SK-N-MC (cell line): ENCODE data around the gene PPP1R12B.
"Not testable (repeated sequence)": the region's sequence is repeated elsewhere in the genome, so short reads cannot be mapped to it uniquely, and the experiment has no call there.

Source experiments
- DNase-seq: peaks from one replicate; pipeline ENCODE4 v3.0.0-alpha.2; 2011; ENCODE audit warnings: low read depth, low spot score
- H3K27ac ChIP-seq: fragments of 200-600 bp; sonication (generic); 2 replicates; pipeline ENCODE4 v1.5.1; 2016; ENCODE audit warnings: mixed run types
- H3K36me3 ChIP-seq: fragments of 200-600 bp; sonication (generic); 2 replicates; pipeline ENCODE4 v1.6.1; 2017; ENCODE audit warnings: antibody characterized with exemption, low read length, mixed read lengths; ENCODE audit not compliant: insufficient read depth
- H3K4me3 ChIP-seq: fragments of 200-600 bp; sonication (generic); 2 replicates; pipeline ENCODE4 v1.5.1; 2016
- H3K9ac ChIP-seq: fragments of 200-600 bp; sonication (generic); 2 replicates; pipeline ENCODE4 v1.8.0; 2017; ENCODE audit warnings: mixed run types, mixed read lengths; ENCODE audit not compliant: insufficient read length
- H3K9me3 ChIP-seq: fragments of 200-600 bp; sonication (generic); 2 replicates; pipeline ENCODE4 v1.6.1; 2017; ENCODE audit warnings: low read depth, mild to moderate bottlenecking, antibody characterized with exemption, low read length, moderate library complexity, mixed read lengths
- EZH2 ChIP-seq: fragments of 200-600 bp; sonication (generic); IDR thresholded peaks from one replicate; pipeline ENCODE4 v1.6.1; 2017; ENCODE audit warnings: antibody characterized with exemption
- FOXP2 ChIP-seq: optimal IDR thresholded peaks from 2 replicates; pipeline ENCODE3; 2011; ENCODE audit warnings: mild to moderate bottlenecking, moderate library complexity; ENCODE audit not compliant: insufficient read depth; ENCODE audit errors: extremely low read length, control extremely low read depth
- POLR2AphosphoS5 ChIP-seq: IDR thresholded peaks from 2 replicates; pipeline ENCODE4 v1.6.1; 2012; ENCODE audit warnings: mild to moderate bottlenecking, low read depth, low read length, borderline replicate concordance

PPP1R12B gene

DNA sequence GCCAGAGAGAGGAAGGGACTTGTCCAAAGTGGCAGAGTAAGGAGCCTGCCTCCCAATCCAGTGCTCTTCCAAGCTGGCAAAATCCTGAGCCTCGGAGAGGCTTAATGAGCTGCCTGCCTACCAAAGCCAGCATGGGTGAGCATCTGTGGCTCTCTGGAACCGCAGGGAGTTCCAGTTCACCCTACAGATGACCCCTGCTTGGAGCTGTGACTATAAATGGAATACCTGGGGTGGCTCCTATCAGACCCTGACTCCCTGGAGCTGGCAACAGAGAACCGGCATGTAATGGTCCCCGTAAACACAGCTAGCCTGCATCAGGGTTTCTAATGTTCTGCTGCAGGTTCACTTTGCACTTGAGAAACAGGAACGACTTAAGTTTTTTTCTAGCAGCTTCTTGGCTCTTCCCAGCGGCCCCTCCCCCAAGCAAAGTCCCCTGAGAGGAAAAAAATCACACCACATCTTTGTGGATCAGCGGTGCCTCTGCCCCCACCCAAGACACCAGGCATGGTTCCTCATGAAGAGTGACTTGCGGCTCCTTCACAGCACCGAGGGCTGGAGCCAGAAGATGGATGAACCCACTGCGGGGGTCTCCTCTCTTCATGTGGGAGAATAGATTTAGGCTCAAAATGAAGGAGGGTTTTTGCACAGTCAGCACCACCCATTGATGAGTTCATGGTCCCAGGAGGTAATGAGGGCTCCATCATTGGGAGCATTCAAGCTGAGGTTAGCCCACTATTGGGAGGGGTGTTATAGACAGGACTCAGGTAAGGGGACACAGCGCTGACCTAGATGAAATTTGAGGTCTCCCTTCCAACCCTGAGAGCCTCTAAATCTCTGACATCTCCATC, 282.8 kb downstream of the PPP1R12B start:
- DNase-seq, result no peak
- H3K9me3 ChIP-seq, result no peaks in the 10 kb centered on the region
- H3K27ac ChIP-seq, result no peak overlapping the region
- H3K36me3 ChIP-seq, result no peaks in the 10 kb centered on the region
- no peak overlapping the region for H3K4me3 ChIP-seq
- no peak overlapping the region for H3K9ac ChIP-seq
- no peak for TF ChIP-seq FOXP2
- no peak for TF ChIP-seq POLR2AphosphoS5
- TF ChIP-seq EZH2, result no peak

- no peaks in the 10 kb centered on the region for H3K9me3 ChIP-seq
- TF ChIP-seq POLR2AphosphoS5 (no peak), FOXP2 (no peak), EZH2 (no peak)
- H3K36me3 ChIP-seq, result no peaks in the 10 kb centered on the region
- H3K27ac ChIP-seq, result no peak overlapping the region
- no peak for DNase-seq
- H3K4me3 ChIP-seq, result no peak overlapping the region
- H3K9ac ChIP-seq, result no peak overlapping the region
Measured at GRCh38 chr1:202632241-202632640, 283.7 kb downstream of the PPP1R12B start.

DNA sequence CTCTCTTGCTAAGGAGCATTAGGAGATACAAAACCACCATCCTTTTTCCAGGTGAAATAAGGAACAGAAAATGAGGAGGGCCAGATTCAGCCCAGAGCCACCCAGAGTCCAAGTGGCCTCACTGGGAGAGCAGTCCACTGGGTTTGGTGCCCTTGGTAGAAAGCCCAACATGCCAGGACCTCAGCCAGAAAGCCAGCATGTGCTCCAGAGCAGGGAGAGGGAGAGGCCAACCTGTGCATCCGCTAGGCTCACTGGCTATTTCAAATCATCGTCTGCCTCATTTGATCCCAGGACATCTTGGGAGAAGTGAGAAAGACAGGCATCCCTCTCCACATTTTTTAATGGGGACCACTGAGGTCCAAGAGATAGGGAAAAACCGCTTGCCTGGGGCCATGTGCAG, 287.7 kb downstream of the PPP1R12B start:
- not testable (repeated sequence) for H3K36me3 ChIP-seq, H3K9me3 ChIP-seq, H3K27ac ChIP-seq, DNase-seq, H3K4me3 ChIP-seq, H3K9ac ChIP-seq

- H3K4me3 ChIP-seq, H3K27ac ChIP-seq, DNase-seq, H3K36me3 ChIP-seq, H3K9ac ChIP-seq, H3K9me3 ChIP-seq: not testable (repeated sequence)
Measured at GRCh38 chr1:202637321-202638018, 289.0 kb downstream of the PPP1R12B start.

- DNase-seq, result no peak
- Histone ChIP-seq H3K36me3 (no peaks in the 10 kb centered on the region), H3K9ac (no peak overlapping the region), H3K4me3 (no peak overlapping the region), H3K9me3 (no peaks in the 10 kb centered on the region), H3K27ac (no peak overlapping the region)
- TF ChIP-seq POLR2AphosphoS5 (no peak), EZH2 (no peak), FOXP2 (no peak)
Measured at GRCh38 chr1:202638019-202638700, 289.7 kb downstream of the PPP1R12B start.

- not testable (repeated sequence) for DNase-seq, H3K36me3 ChIP-seq, H3K27ac ChIP-seq, H3K4me3 ChIP-seq, H3K9ac ChIP-seq, H3K9me3 ChIP-seq
Measured at GRCh38 chr1:202638701-202639305, 290.3 kb downstream of the PPP1R12B start.

DNA sequence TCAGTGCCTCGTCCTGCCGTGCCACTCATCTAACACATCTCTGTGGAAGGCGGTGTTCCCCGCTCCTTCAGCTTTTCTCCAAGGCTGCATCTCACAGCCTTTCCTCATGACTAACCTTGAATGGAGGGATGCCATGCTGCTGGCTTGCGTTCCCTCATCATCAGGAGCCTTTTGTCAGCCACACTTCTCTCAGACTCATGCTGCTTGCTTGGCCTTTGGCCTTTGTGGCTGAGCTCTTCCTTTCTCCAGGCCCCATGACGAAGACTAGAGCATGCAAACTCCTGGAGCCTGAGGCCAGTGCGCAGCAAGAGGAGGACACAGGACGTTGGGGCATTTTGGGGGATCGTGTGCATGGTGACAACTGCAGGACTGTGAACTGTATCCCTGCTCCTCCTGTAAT, 291.0 kb downstream of the PPP1R12B start:
- H3K9me3 ChIP-seq, result no peaks in the 10 kb centered on the region
- H3K4me3 ChIP-seq, result no peak overlapping the region
- H3K9ac ChIP-seq, result no peak overlapping the region
- no peak overlapping the region for H3K27ac ChIP-seq
- TF ChIP-seq EZH2 (no peak), FOXP2 (no peak), POLR2AphosphoS5 (no peak)
- DNase-seq, result no peak
- no peaks in the 10 kb centered on the region for H3K36me3 ChIP-seq

DNA sequence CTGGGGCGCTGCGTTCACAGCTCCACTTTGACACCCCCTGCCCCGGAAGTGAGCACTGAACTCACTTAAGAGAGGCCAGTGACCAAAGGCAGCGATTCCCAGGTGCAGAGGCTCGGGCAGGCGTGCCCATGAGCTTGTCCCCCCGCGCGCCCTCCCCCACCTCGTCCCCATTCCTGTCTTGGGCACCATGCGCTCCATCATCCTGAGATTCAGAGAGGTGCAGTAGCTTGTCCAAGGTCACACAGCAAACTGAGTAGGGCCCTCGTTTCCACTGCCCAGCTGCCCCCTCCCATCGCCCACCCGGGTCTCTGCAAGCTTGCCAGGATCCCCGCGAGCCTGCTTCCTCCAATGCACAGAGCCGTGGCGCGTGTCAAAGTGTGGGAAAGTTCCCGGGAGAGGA, 293.7 kb downstream of the PPP1R12B start:
- Histone ChIP-seq H3K9me3 (no peaks in the 10 kb centered on the region), H3K36me3 (no peaks in the 10 kb centered on the region), H3K4me3 (peak overlapping the region; percentile 71), H3K9ac (no peak overlapping the region), H3K27ac (no peak overlapping the region)
- no peak for DNase-seq
- TF ChIP-seq POLR2AphosphoS5 (no peak), FOXP2 (no peak), EZH2 (no peak)
